Hematopoietic multipotent progenitor cell treated with erythropoietin and hydrocortisone succinate and interleukin-3 and kit ligand, for 15 days (in vitro differentiated cells): ENCODE measurements around the gene CD8B2.
"Not testable (repeated sequence)": the region's sequence is repeated elsewhere in the genome, so short reads cannot be mapped to it uniquely, and the experiment has no call there.

Experiments used
- DNase-seq: peaks from one replicate; pipeline ENCODE4 v3.0.0-alpha.2; 2015; ENCODE audit warnings: low spot score

Gene CD8B2

GRCh38 chr2:106511934-106512333 lies 24.8 kb downstream of the CD8B2 start:
- not testable (repeated sequence) for DNase-seq

DNA sequence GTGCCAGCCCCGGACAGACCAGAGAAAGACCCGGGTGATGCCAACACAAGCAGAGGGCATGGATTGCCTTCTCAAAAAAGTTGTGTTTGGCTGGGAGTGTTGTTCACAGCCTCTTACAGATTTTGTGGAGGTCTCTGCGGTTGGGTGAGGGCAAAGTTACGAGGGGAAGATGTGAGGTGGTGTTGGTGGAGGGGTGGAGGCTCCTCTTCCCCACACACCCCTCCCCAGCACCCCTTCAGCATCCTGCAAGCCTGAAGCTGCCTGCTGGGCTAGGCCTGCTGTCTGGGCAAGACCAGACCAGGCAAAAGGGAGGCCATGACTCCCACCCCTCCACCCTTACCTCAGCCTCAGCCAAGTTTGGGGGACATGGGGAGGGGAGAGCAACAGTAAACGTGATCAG lies 26.2 kb downstream of the CD8B2 start:
- not testable (repeated sequence) for DNase-seq

GRCh38 chr2:106514827-106515226 lies 27.7 kb downstream of the CD8B2 start:
- not testable (repeated sequence) for DNase-seq

DNA sequence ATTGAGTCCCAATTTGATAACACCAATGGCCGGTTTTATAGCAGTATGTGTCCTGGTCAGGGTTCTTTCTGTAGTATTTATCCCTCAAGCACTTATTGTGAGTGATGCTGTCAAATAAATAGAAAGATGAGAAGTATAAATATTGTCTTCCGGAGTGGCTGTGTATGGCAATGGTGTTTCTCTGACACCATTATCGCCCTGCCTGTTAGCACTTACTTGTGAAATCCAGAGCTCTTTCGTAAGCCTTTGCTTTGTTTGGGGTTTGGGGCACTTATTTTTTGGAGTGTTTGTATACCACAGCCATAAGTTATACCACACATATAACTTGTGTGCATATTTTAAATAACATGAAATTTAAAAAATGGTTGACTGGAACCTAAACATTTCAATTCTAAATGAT lies 29.3 kb downstream of the CD8B2 start:
- DNase-seq: no peak

DNA sequence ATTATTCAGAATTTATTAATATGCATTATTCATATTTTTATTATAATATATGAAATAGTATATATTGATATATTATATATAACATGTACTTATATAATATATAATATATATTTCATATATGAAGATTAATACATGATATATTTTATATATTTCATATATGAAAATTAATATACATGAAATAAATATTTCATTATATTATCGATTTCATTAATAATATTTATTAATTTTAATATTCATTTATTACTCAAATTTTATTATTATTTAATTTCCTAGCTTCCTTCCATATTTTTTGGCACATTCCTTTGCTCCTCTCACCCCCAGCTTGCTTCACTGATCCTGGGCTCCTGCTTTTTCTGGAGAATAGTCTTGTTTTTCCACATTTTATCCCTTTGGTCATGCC lies 29.7 kb downstream of the CD8B2 start:
- DNase-seq: no peak

DNA sequence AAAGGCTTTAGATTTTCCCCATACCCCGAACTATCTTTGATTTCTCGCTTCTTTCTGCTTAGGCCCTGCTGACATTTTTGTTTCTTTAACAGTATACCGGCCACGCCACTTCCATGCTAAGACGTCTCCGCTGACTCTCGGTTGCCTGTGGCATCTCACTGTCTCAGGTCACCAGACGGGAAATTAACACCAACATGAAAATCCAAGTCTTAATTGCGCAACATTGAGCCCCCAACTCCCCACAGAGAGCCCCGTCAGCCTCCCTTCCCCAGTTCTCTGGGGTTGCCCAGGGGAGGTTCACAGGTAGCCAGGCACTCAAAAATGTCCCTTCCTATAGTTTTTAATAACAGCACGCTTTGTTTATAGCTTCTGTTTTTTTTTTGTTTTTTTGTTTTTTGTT lies 30.2 kb downstream of the CD8B2 start:
- DNase-seq: no peak

DNA sequence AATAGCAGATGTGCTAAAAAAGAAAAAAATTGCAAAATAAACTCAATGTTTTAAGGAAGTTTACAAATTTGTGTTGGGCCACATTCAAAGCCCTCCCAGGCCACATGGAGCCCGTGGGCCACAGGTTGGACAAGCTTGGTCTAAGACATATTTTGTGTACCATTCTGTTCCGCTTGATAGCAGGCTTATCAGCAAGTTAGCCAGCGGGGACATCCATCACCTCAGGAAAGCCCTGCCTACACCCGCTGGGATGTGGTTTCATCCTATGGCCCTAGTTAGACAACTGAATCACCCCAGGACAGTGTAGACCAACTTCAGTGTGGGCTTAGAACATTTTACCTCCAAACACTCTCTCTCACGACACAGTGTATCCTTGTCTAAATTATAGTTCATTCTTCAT lies 32.6 kb downstream of the CD8B2 start:
- DNase-seq: no peak

- no peak for DNase-seq
These were observed 33.9 kb downstream of the CD8B2 start for GRCh38 chr2:106521016-106521415.

DNA sequence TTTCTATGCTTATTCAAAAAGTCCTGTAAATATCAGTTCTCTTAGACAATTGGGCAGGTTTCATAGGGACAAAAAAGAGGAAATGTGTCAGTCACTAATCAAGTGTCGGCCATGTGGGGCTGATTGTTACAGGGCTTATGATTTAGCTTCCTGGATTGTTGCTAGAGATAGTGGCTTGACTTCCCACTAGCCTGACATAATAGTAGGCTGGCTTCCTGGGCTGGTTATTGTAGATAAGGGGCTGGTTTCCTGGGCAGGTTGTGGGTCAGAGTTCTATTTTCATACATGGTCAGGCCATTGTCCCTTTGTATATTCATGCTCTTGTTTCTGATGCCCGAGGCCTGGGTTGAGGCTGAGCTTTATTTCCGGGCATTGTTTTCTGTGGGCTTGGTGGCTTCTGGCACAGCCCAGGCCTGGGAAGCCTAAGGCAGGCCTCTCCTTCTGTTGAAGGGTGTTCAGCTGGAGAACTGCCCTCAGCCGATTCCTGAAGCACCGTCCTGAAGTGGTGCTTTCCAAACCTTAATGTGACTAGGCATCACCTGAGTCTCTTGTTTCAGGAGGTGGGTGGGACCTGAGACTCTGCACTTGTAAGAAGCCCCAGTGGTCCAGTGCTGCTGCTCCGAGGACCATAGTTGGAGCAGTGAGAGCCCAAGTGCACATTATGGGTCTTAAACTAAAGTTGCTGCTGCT lies 37.0 kb downstream of the CD8B2 start:
- DNase-seq: no peak

DNA sequence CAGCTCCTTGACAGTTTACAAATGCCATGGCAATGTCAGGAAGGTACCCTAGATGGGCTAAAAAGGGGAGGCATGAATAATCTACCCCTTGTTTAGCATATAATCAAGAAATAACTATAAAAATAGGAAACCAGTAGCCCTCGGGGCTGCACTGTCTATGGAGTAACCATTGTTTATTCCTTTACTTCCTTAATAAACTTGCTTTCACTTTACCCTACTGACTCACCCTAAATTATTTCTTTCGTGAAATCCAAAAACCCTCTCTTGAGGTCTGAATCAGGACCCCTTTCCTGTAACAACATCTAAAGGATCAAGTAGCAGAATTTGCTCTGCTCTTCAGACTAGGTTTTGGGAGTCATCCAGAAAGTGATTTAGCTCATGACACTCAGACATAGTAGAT lies 43.7 kb downstream of the CD8B2 start:
- no peak for DNase-seq

DNA sequence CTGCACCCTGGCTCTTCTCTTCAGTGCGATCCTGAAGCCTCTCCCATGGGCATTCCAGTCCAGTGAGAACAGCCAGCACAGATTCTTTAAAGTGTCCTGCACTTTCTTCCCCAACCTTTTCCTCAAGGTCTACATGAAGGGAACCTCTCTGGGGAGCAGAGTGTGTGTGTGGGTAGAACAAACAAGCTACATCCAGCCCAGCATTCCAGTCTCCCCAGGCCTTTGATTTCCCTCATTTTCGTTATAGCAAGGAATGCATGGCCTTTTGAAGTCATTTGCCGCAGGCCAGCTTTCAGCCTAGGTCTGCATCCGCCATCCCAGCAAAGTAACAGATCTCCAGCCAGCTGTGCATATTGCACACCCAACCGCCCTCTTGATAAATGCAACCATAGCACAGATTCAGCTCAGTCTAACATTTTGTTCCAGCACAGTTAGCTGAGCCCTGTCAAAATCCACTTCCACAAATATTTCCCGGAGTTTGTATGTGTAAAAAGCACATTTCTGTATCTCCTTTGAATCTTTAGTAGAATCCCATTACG lies 44.6 kb downstream of the CD8B2 start:
- no peak for DNase-seq

DNA sequence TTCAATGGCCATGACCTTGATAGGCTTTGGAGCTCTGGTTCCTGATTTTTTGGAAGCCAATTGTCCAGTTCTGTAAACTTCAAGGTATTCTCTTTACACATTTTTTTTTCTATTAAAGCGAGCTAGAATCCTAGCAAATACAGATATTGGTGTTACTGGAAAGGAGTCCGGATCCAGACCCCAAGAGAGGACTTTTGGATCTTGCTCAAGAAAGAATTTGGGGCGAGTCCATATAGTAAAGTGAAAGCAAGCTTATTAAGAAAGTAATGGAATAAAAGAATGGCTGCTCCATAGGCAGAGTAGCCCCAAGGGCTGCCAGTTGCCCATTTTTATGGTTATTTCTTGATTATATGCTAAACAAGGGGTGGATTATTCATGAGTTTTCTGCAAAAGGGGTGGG lies 45.1 kb downstream of the CD8B2 start:
- DNase-seq: no peak

GRCh38 chr2:106534471-106534870 lies 47.3 kb downstream of the CD8B2 start:
- DNase-seq: no peak

- no peak for DNase-seq
These were observed 49.3 kb downstream of the CD8B2 start for GRCh38 chr2:106536490-106536889.

GRCh38 chr2:106537047-106537446 lies 49.9 kb downstream of the CD8B2 start:
- no peak for DNase-seq

DNA sequence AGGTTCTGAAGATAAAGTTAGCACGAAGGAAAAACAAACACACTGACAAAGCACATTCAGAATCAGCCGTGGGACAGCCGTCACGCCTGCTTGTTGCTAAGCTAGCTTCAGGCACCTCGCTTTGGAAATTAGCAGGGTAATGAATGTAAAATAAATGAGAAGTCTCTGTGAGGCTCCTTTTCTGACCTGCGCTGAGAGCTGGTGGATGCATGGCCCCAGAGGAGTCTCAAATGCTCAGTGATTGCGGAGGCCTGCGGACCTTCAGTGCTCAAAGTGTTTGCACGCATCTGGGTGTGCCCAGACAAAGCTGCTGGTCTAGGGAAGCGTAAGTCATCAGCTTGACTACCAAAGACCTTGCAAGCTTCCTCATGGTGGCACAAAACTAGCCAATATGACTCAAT lies 50.6 kb downstream of the CD8B2 start:
- no peak for DNase-seq

DNA sequence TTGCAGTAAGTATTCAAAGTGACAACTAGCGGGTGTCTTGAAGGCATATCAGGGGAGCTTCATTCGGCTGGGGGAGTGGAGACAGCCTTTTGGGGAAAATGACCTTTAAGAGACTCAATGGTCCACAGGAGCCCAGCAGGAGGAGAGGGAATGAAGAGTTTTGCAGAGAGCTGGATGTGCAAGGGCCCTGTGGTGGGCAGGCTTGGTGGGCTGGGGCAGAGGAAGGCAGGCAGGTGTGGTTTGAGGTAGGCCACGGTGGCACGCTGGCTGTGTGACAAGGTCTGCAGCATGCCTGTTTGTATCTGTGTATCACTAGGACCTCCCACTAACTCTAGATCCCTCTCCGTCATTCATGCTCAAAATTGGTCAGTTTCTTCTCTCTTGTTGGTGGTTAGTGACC lies 53.7 kb downstream of the CD8B2 start:
- DNase-seq: no peak

DNA sequence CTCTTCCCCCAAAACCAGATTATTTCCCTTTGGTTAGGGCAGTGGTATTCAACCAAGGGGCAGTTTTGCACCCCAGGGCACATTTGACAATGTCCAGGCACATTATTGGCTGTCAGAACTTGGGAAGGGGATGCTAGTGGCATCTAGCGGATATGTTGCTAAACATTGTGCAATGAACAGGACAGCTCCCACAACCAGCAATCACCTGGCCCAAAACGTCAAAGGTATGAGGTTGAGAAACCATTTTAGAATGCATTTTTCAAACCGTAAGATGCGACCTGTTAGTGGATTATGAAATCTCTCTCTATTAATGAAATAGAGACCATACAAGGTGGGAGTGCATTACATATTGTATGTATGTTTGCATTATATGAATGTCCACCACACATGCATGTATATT lies 54.2 kb downstream of the CD8B2 start:
- DNase-seq: no peak

DNA sequence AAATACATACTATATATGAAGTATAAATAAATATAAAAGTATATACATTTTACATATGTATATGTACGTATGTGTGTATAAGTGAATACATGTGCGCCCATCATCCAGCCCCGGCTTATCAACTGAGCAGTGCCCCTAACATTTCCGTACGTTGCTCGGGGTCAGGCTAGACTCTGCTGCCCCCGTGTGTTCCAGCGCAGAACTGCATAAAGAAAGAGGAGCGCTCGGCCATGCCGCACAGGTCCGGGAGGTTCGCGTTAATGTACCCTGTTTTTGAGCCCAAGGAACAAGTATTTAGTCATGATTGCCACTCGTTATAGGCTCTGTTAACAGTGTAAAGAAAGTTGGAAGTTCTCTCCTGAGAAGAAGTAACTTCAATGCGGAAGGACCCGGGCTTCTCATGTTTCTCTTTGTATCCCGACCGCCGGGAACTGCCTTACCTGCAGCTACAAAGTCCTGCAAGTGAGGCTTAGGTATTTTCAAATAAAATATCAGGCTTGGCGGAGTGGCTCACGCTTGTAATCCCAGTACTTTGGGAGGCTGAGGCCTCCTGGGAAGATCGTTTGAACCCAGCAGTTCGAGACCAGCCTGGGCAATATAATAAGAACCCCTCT lies 55.7 kb downstream of the CD8B2 start:
- DNase-seq: peak; percentile 61

DNA sequence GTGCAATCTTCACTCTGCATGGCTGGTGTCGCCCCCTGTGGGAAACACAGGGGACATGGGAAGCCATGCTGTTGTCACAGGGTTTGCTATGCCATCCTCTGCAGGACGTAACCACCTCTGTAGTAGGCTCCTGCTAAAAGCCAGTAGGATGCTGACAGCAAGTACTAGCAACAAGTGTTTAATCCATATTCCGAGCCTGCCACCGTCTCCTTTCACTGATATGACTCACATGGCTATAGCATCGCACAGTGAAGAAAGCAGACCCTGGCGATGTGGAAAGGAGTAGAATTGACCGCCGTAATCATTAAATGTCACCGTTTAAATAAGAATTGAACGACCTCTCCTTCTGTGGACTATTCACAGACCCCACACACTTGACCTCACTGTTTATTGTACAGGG lies 57.8 kb downstream of the CD8B2 start:
- DNase-seq: no peak

GRCh38 chr2:106546391-106546990 lies 59.3 kb downstream of the CD8B2 start:
- DNase-seq: no peak

- DNase-seq: no peak
These were observed 60.2 kb downstream of the CD8B2 start for GRCh38 chr2:106547164-106547903.
